Suppressor macrophage (primary cell): ENCODE measurements around the gene OSGIN1.
"Not testable (repeated sequence)": the region's sequence is repeated elsewhere in the genome, so short reads cannot be mapped to it uniquely, and the experiment has no call there.

Source experiments
- DNase-seq, 4 experiments: peaks; one replicate each; pipeline ENCODE4 v3.0.0-alpha.2; 2020 to 2022

The OSGIN1 gene

GRCh38 chr16:83942074-83942473, 11.0 kb upstream of the OSGIN1 start:
- DNase-seq = no peak

- DNase-seq = no peak
Measured at GRCh38 chr16:83942815-83943515, 10.1 kb upstream of the OSGIN1 start.

- no peak for DNase-seq
Measured at GRCh38 chr16:83943516-83944050, 9.5 kb upstream of the OSGIN1 start.

- no peak for DNase-seq
Measured at GRCh38 chr16:83945587-83945986, 7.5 kb upstream of the OSGIN1 start.

GRCh38 chr16:83946154-83946780, 6.8 kb upstream of the OSGIN1 start:
- no peak for DNase-seq

- no peak for DNase-seq
Measured at GRCh38 chr16:83946781-83947566, 6.1 kb upstream of the OSGIN1 start.

GRCh38 chr16:83947642-83948234, 5.3 kb upstream of the OSGIN1 start:
- DNase-seq = no peak

GRCh38 chr16:83948914-83949723, 3.9 kb upstream of the OSGIN1 start:
- no peak for DNase-seq

- no peak for DNase-seq
Measured at GRCh38 chr16:83949724-83950001, 3.4 kb upstream of the OSGIN1 start.

- DNase-seq = not testable (repeated sequence)
Measured at GRCh38 chr16:83950862-83951399, 2.1 kb upstream of the OSGIN1 start.

- DNase-seq = no peak
Measured at GRCh38 chr16:83951544-83951943, 1.5 kb upstream of the OSGIN1 start.

- DNase-seq = peak in 1 of 4 experiments; percentile 14
Measured at GRCh38 chr16:83952587-83952939, 477 bp upstream of the OSGIN1 start.

GRCh38 chr16:83953796-83954576, 946 bp downstream of the OSGIN1 start:
- peak; percentile 36 to 57 (median 50) for DNase-seq

GRCh38 chr16:83954577-83955016, 1.6 kb downstream of the OSGIN1 start:
- peak; percentile 64 to 78 (median 74) for DNase-seq

GRCh38 chr16:83955218-83956130, 2.4 kb downstream of the OSGIN1 start:
- DNase-seq = no peak

- DNase-seq = peak; percentile 84 to 91 (median 87)
Measured at GRCh38 chr16:83956336-83957289, 3.6 kb downstream of the OSGIN1 start.

GRCh38 chr16:83957296-83957855, 4.3 kb downstream of the OSGIN1 start:
- DNase-seq = no peak

GRCh38 chr16:83958137-83958845, 5.3 kb downstream of the OSGIN1 start:
- DNase-seq = no peak
